CD4-positive, alpha-beta T cell treated with Interleukin-6 for 4 hours (primary cell): ENCODE measurements around the gene CCDC40.

Source experiments
- DNase-seq: peaks from one replicate; pipeline ENCODE4 v3.0.0-alpha.2; 2020; ENCODE audit warnings: mixed read lengths

Gene CCDC40

DNA sequence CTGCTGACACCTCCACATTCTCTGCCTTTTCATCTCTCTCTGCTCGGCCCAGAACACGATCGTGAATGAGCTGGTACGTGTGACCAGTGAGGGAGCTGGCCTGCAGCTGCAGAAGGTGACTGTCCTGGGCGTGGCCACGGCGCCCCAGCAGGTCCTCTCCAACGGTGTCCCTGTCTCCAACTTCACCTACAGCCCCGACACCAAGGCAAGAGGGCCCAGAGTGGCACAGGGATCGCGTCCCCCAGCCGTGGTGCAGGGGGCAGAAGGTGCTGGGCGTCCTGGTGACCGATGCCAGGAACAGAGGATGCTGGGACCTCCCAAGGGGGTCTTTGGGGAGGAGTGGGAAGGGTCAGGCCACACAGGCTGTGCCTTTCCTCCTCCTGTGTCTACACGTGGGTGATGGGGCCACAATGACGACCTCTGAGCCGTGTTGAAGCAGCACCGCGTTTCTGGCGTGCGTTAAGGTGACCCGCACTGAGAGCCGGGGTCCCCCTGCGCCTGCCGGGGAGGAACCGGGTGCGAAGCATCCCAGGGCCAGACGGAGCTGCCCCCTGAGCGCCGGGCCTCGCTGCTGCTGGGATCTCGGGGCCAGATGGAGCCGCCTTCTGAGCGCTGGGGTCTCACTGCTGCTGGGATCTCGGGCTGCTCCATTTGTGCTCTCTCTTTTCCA is 82.3 kb downstream of the CCDC40 start:
- DNase-seq: no peak

- DNase-seq: no peak
Observed at GRCh38 chr17:80119271-80119791, 82.9 kb downstream of the CCDC40 start.

GRCh38 chr17:80119839-80120238 is 83.4 kb downstream of the CCDC40 start:
- DNase-seq: no peak

DNA sequence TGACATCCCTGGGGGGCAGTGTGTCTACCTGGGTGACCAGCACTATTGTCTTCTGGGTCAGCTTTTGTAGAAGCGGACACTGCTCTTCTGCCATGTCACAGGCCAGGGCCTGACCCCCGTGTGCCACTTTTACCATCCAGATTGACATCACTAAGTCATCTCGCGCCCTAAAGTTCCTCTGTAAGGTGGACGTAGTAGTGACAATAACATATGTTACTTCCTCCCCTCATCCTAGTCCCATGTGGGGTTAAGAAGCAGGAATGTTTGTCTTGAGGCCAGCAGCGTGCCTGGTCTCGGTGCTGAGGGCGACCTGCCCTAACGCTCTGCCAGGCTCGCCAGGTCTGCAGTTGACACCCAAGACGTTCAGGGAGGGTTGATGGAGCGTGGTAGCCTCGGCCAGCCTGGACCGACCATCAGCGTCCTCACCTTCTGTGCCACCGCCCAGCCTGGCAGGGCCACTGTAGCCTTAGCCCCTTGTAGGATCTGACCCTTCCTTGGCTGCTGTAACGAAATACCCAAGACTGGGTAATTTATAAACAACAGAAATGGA is 85.7 kb downstream of the CCDC40 start:
- DNase-seq: no peak

GRCh38 chr17:80122926-80123505 is 86.6 kb downstream of the CCDC40 start:
- no peak for DNase-seq

- no peak for DNase-seq
Observed at GRCh38 chr17:80123791-80124190, 87.3 kb downstream of the CCDC40 start.

DNA sequence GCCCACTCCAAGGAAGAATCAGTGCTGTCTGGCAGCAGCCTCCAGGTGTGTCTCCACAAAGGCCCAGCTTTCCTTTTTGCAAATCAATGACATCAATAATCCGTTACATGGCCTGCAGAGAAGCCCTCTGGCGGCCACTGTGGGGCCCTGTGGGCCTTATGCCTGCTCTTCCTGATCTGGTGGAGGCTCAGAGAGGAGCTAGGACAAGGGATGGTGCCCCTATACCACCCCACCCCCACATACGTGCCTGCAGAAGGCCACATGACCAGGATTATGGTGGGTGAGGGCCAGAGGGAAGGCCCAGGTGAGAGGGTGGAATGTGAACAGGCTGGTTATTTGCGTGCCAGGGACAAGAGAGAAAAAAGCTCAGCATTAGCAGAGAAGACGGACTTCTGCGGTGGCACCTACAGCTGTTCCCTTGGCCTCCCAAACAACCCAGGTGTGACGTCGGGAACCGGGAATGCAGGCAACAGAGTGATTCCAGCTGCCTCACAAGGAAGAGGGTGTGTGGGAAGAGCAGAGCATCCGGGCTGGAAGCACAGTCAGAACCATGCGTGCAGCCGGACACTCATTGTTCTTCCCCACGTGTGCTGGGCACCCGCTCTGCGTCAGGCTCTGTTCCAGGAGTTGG is 88.0 kb downstream of the CCDC40 start:
- no peak for DNase-seq

DNA sequence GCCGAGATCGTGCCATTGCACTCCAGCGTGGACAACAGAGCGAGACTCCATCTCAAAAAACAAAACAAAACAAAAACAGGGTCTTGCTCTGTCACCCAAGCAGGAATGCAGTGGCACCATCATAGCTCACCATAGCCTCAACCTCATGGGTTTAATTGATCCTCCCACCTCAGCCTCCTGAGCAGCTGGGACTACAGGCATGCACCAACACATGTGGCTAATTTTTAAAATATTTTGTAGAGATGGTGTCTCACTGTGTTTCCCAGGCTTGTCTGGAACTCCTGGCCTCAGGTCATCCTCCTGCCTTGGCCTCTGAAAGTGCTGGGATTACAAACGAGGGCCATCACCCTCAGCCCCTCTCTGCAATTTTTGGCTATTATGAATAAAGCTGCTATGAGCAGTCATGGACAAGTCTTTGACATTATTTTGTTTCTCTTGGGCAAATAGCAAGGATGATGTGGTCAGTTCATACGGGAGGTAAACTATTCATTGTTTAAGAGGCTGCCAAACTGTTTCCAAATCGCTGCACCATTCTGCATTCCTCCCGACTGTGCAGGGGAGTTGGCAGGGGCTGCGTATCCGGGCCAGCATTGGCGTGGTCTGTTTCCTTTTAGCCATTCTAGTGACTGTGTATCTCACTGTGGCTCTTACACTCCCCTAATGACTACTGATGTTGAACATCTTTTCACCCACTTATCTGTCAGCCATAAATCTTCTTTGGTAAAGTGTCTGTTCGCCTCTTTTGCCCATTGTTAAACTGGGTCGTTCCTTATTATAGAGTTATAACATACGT is 89.4 kb downstream of the CCDC40 start:
- DNase-seq: no peak

- no peak for DNase-seq
Observed at GRCh38 chr17:80126449-80126715, 89.9 kb downstream of the CCDC40 start.

DNA sequence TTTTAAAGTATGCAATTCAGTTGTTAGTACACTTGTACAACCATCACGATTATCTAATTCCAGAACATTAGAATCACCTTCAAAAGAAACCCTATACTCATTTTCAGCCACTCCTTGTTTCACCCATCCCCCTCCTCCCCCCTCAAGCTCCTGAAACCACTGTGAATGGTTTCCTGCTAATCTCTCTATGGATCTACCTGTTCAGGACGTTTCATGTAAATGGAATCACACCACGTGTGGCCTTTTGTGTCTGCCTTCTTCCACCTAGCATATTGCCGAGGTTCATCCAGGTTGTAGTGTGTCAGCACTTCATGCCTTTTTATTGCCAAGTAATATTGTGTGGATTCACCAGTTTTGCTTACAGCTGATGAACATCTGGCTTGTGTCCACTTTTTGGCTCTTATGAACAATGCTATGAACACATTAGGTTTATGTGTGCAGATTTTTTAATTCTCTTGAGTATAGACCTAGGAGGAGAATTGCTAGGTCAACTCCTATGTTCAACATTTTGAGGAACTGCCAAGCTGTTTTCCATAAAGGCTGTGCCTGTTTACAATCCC is 92.6 kb downstream of the CCDC40 start:
- no peak for DNase-seq

DNA sequence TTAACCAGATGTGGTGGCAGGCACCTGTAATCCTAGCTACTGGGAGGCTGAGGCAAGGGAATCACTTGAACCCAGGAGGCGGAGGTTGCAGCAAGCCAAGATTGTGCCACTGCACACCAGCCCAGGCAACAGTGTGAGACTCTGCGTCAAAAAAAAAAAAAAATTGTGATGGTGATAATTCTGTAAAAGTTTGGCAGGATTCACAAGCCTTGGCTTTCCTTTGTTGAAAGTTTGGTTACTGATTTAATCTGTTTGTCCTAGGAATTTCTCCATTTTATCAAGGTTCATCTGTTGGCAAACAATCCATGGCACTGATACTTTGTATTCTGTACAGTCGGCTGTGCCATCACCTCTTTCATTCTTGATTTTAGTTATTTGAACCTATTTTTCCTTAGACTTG is 94.5 kb downstream of the CCDC40 start:
- no peak for DNase-seq

DNA sequence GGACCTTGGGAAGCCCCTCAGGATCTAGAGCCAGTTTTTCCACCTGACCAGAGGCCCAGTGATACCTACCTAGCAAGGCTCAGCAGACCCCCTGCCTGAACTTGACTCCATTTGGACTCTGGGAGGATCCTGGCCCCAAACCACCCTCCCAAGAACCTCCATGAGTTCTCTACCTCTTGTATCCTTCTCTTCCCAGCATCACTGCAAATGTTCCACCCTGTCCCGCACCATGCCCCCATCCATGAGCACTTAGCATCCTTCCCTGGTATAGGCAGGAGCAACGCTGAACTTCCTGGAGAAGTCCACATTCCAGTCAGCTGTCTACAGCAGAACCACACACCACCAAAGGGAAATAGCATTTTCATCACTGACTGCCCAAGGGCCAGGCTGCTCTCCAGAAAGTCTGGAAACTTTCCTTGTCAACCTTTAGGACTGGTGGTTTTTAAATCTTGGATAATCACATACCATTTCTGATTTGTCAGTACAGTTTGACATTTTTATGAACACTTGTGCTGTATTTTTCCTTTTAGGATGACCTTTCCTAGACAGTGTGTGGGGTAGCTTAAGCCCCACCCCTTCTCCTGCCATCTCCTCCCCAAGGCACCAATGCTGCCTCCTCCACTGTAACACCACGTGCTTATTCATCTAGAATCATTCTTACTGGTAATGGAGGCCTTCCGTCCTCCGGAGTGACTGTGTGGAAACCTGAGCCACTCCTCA is 96.6 kb downstream of the CCDC40 start:
- no peak for DNase-seq

GRCh38 chr17:80133626-80133970 is 97.2 kb downstream of the CCDC40 start:
- no peak for DNase-seq

GRCh38 chr17:80137131-80137530 is 100.7 kb downstream of the CCDC40 start:
- no peak for DNase-seq

DNA sequence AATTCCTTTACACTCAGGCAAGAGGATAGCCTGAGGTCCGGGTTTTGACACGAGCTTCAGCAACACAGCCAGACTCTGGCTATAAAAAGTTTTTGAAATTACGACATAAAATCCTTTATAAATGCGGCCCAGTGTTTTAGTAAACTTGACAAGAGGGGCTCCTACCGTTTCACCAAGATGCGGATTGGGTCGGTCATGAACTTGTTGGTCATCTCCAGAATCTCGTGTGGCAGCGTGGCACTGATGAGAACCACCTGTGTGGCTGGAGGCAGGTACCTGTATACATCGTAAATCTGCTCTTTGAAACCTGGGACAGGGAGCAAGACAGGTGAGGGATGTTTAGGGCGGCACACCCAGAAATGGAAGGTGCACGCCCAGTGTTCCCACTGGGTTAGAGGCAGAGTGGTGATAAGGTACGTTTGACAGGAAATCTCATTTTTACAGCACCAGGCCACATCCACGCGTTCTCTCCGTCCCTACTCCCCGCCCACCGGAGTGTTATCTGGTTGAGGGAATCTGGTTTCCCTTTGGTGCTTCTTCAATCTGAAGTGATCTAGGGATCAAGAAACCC is 102.5 kb downstream of the CCDC40 start:
- DNase-seq: no peak

- no peak for DNase-seq
Observed at GRCh38 chr17:80141463-80142165, 105.2 kb downstream of the CCDC40 start.

DNA sequence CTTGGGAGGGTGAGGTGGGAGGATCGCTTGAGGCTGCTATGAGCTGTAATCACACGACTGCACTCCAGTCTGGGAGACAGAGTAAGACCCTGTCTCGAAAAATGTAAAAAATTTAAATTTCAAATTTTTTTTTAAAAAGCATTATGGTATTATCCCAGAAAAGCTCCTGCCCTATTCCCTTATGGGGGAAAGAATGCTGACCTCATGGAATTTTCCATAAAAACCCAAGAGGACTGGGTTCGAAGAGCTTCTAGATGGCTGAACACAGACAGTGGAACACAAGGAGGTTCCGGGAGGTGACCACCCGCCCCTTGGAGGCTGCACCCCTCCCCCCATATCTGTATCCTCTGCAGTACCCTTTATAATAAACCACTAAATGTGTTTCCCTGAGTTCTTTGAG is 106.5 kb downstream of the CCDC40 start:
- DNase-seq: no peak

- DNase-seq: no peak
Observed at GRCh38 chr17:80145076-80146075, 108.9 kb downstream of the CCDC40 start.

GRCh38 chr17:80146121-80147034 is 109.9 kb downstream of the CCDC40 start:
- peak; percentile 11 for DNase-seq
